Neural progenitor cell (in vitro differentiated cells): ENCODE measurements around the gene NOD1.

Experiments used
- CTCF ChIP-seq: fragments of 200-600 bp; sonication (generic); IDR thresholded peaks from 2 replicates; pipeline ENCODE4 v1.5.1; 2017; ENCODE audit warnings: antibody characterized with exemption, mild to moderate bottlenecking
- EZH2 ChIP-seq: fragments of 200-600 bp; sonication (generic); IDR thresholded peaks from 2 replicates; pipeline ENCODE4 v1.6.1; 2017; ENCODE audit warnings: antibody characterized with exemption, mild to moderate bottlenecking, moderate library complexity
- EZH2phosphoT487 ChIP-seq: fragments of 200-600 bp; sonication (generic); IDR thresholded peaks from 2 replicates; pipeline ENCODE4 v1.6.1; 2017; ENCODE audit warnings: antibody characterized with exemption

- peak; percentile 33 for TF ChIP-seq CTCF
- TF ChIP-seq EZH2phosphoT487 = no peak
- no peak for TF ChIP-seq EZH2
Observed at GRCh38 chr7:30396389-30396788, 82.2 kb downstream of the NOD1 start.
